ENCODE results near the gene SEC23B. TPM values are rescaled to one million over a fixed set of nuclear protein-coding genes. Genes with fewer than 3 reads are reported as not detected.

The SEC23B gene
- total and polyA plus RNA-seq, 2 of the 13 experiments (the other 11 are each of a cell fraction or from before 2014, with no cell fraction given), result 114 to 120 TPM

- peak; percentile 73; the same call in 1 of the 2 replicates for TF ChIP-seq DZIP1 (CRISPR knock-in tag; IDR thresholded peaks at IDR 0.05)
- TF ChIP-seq ARNT (IDR thresholded peaks at IDR 0.05), result no peak
- no peak; the same call in 1 of the 2 replicates for TF ChIP-seq ZNF839 (CRISPR knock-in tag; IDR thresholded peaks at IDR 0.05; ENCODE audit: borderline replicate concordance)
- TF ChIP-seq CBX2 (IDR thresholded peaks at IDR 0.05; ENCODE audit: low read depth, low read length), result no peak
- no peak for TF ChIP-seq CBX2 (CRISPR knock-in tag; IDR thresholded peaks at IDR 0.05; ENCODE audit: low read depth)
- TF ChIP-seq GFI1 (CRISPR knock-in tag; IDR thresholded peaks at IDR 0.05; ENCODE audit: borderline replicate concordance), result peak; percentile 64; the same call in 1 of the 2 replicates
- TF ChIP-seq ZSCAN20 (CRISPR knock-in tag; IDR thresholded peaks at IDR 0.05; ENCODE audit: borderline replicate concordance), result peak; percentile 94
- peak; percentile 73; the same call in 1 of the 2 replicates for TF ChIP-seq ZBTB34 (CRISPR knock-in tag; IDR thresholded peaks at IDR 0.05)
- peak; percentile 58 for TF ChIP-seq ZNF407 (CRISPR knock-in tag; IDR thresholded peaks at IDR 0.05; ENCODE audit: not compliant biosample characterization)
Observed at GRCh38 chr20:18587665-18588573, 80.2 kb downstream of the SEC23B start, which contains the start of gene DTD1 (continued).
